Subcutaneous abdominal adipose tissue (tissue), 5 donors: ENCODE results near the gene FNIP2.

ENCODE experiments used
- H3K27ac ChIP-seq: one replicate; pipeline ENCODE4 v1.7.0; 2013; ENCODE audit warnings: low read depth, mild to moderate bottlenecking, inconsistent platforms, low read length, moderate library complexity
- H3K27me3 ChIP-seq, 5 donors: one replicate each; pipeline ENCODE4 v1.7.0; 2013; ENCODE audit warnings: low read length in 5 of 5, inconsistent platforms in 1 of 5; ENCODE audit not compliant: control insufficient read depth in 5 of 5, insufficient read depth in 4 of 5
- H3K36me3 ChIP-seq, 5 donors: one replicate each; pipeline ENCODE4 v1.7.0; 2013; ENCODE audit warnings: low read length in 5 of 5; ENCODE audit not compliant: control insufficient read depth in 5 of 5, insufficient read depth in 5 of 5
- H3K4me1 ChIP-seq, 5 donors: one replicate each; pipeline ENCODE4 v1.7.0; 2013; ENCODE audit warnings: low read length in 5 of 5, mild to moderate bottlenecking in 3 of 5, moderate library complexity in 1 of 5; ENCODE audit not compliant: control insufficient read depth in 5 of 5, insufficient read depth in 5 of 5
- H3K4me3 ChIP-seq, 5 donors: one replicate each; pipeline ENCODE4 v1.7.0; 2013; ENCODE audit warnings: low read length in 5 of 5, low read depth in 1 of 5
- H3K9ac ChIP-seq, 5 donors: one replicate each; pipeline ENCODE4 v1.7.0; 2013; ENCODE audit warnings: low read length in 5 of 5, mild to moderate bottlenecking in 4 of 5, moderate library complexity in 3 of 5
- H3K9me3 ChIP-seq, 5 donors: one replicate each; pipeline ENCODE4 v1.7.0; 2013; ENCODE audit warnings: low read length in 5 of 5; ENCODE audit not compliant: control insufficient read depth in 5 of 5
- donor health status: healthy.
- donor health status: healthy.
- donor health status: healthy.
- donor health status: healthy.
- donor health status: healthy.

The FNIP2 gene

GRCh38 chr4:158819942-158820786 lies 51.3 kb downstream of the FNIP2 start:
- no peaks in the 10 kb centered on the region for H3K27me3 ChIP-seq
- H3K4me1 ChIP-seq = peaks cover 17 to 75% (median 61%) of the 10 kb centered on the region in 5 donors
- no peak overlapping the region for H3K4me3 ChIP-seq
- peak overlapping the region; percentile 88 for H3K27ac ChIP-seq
- H3K9ac ChIP-seq = peak overlapping the region in 2 of 5 donors; percentile 32 to 38
- no peaks in the 10 kb centered on the region for H3K9me3 ChIP-seq
- H3K36me3 ChIP-seq = no peaks in the 10 kb centered on the region

GRCh38 chr4:158821228-158821971 lies 52.6 kb downstream of the FNIP2 start:
- no peaks in the 10 kb centered on the region for H3K36me3 ChIP-seq
- peak overlapping the region; percentile 88 for H3K27ac ChIP-seq
- no peaks in the 10 kb centered on the region for H3K9me3 ChIP-seq
- no peak overlapping the region for H3K4me3 ChIP-seq
- peak overlapping the region in 3 of 5 donors; percentile 36 to 64 (median 42) for H3K9ac ChIP-seq
- no peaks in the 10 kb centered on the region for H3K27me3 ChIP-seq
- peaks cover 22 to 86% (median 73%) of the 10 kb centered on the region in 5 donors for H3K4me1 ChIP-seq

- Histone ChIP-seq H3K4me3 (no peak overlapping the region), H3K27ac (peak overlapping the region; percentile 88), H3K9ac (peak overlapping the region in 1 of 5 donors; percentile 20), H3K36me3 (peaks cover 0 to under 1% (median 0%) of the 10 kb centered on the region in 5 donors), H3K27me3 (no peaks in the 10 kb centered on the region), H3K9me3 (no peaks in the 10 kb centered on the region), H3K4me1 (peaks cover 22 to 93% (median 82%) of the 10 kb centered on the region in 5 donors)
Measured at GRCh38 chr4:158822348-158822747, 53.5 kb downstream of the FNIP2 start.

- peaks cover 22 to 84% (median 78%) of the 10 kb centered on the region in 5 donors for H3K4me1 ChIP-seq
Measured at GRCh38 chr4:158823461-158823873, 54.6 kb downstream of the FNIP2 start.

GRCh38 chr4:158824425-158825274 lies 55.8 kb downstream of the FNIP2 start:
- peaks cover 0 to 7% (median under 1%) of the 10 kb centered on the region in 5 donors for H3K36me3 ChIP-seq
- H3K4me1 ChIP-seq = peaks cover 22 to 72% (median 70%) of the 10 kb centered on the region in 5 donors
- H3K4me3 ChIP-seq = peak overlapping the region in 1 of 5 donors; percentile 33
- H3K27ac ChIP-seq = peak overlapping the region; percentile 96
- H3K9me3 ChIP-seq = no peaks in the 10 kb centered on the region
- H3K27me3 ChIP-seq = no peaks in the 10 kb centered on the region
- H3K9ac ChIP-seq = peak overlapping the region; percentile 8 to 69 (median 62)

More at GRCh38 chr4:158823461-158823873, 54.6 kb downstream of the FNIP2 start:
- H3K9ac ChIP-seq = peak overlapping the region in 1 of 5 donors; percentile 63
- H3K27ac ChIP-seq = peak overlapping the region; percentile 96
- no peaks in the 10 kb centered on the region for H3K27me3 ChIP-seq
- no peak overlapping the region for H3K4me3 ChIP-seq
- peaks cover 0 to 5% (median 0%) of the 10 kb centered on the region in 5 donors for H3K36me3 ChIP-seq
- no peaks in the 10 kb centered on the region for H3K9me3 ChIP-seq

- Histone ChIP-seq H3K9me3 (no peaks in the 10 kb centered on the region), H3K36me3 (peaks cover 0 to 9% (median 3%) of the 10 kb centered on the region in 5 donors), H3K27me3 (no peaks in the 10 kb centered on the region), H3K4me3 (no peak overlapping the region), H3K27ac (peak overlapping the region; percentile 96), H3K4me1 (peaks cover 16 to 63% (median 61%) of the 10 kb centered on the region in 5 donors), H3K9ac (peak overlapping the region in 4 of 5 donors; percentile 1 to 69 (median 62))
Measured at GRCh38 chr4:158825433-158826036, 56.7 kb downstream of the FNIP2 start.

- Histone ChIP-seq H3K27ac (peak overlapping the region; percentile 96), H3K9me3 (no peaks in the 10 kb centered on the region), H3K27me3 (no peaks in the 10 kb centered on the region), H3K36me3 (peaks cover 0 to 13% (median 7%) of the 10 kb centered on the region in 5 donors), H3K4me3 (no peak overlapping the region), H3K9ac (peak overlapping the region in 1 of 5 donors; percentile 1), H3K4me1 (peaks cover 16 to 58% (median 56%) of the 10 kb centered on the region in 5 donors)
Measured at GRCh38 chr4:158826057-158826456, 57.2 kb downstream of the FNIP2 start.

GRCh38 chr4:158826882-158827281 lies 58.1 kb downstream of the FNIP2 start:
- peak overlapping the region; percentile 96 for H3K27ac ChIP-seq
- H3K9me3 ChIP-seq = no peaks in the 10 kb centered on the region
- H3K27me3 ChIP-seq = no peaks in the 10 kb centered on the region
- H3K4me3 ChIP-seq = no peak overlapping the region
- H3K9ac ChIP-seq = no peak overlapping the region
- H3K4me1 ChIP-seq = peaks cover 13 to 50% (median 48%) of the 10 kb centered on the region in 5 donors
- peaks cover 3 to 20% (median 14%) of the 10 kb centered on the region in 5 donors for H3K36me3 ChIP-seq

- Histone ChIP-seq H3K36me3 (peaks cover 3 to 25% (median 17%) of the 10 kb centered on the region in 5 donors), H3K9ac (no peak overlapping the region), H3K27ac (peak overlapping the region; percentile 96), H3K27me3 (no peaks in the 10 kb centered on the region), H3K9me3 (no peaks in the 10 kb centered on the region), H3K4me1 (peaks cover 13 to 44% (median 43%) of the 10 kb centered on the region in 5 donors), H3K4me3 (no peak overlapping the region)
Measured at GRCh38 chr4:158827543-158827981, 58.7 kb downstream of the FNIP2 start.
